Mesendoderm (in vitro differentiated cells): ENCODE data around the gene STYK1.

Experiments
- DNase-seq: peaks from one replicate; pipeline ENCODE4 v3.0.0; 2013
- H2AK5ac ChIP-seq: 2 replicates; pipeline ENCODE4 v1.6.1; 2013; ENCODE audit warnings: low read length, inconsistent platforms
- H2BK120ac ChIP-seq: 2 replicates; pipeline ENCODE4 v1.6.1; 2013; ENCODE audit warnings: low read depth, mild to moderate bottlenecking, low read length, moderate library complexity, mixed read lengths
- H2BK15ac ChIP-seq: replicated peaks from 2 replicates; pipeline ENCODE4 v1.6.1; 2013; ENCODE audit warnings: low read depth, mild to moderate bottlenecking, moderate library complexity
- H2BK5ac ChIP-seq: 2 replicates; pipeline ENCODE4 v1.6.1; 2013; ENCODE audit warnings: low read length, inconsistent platforms
- H3K18ac ChIP-seq: 2 replicates; pipeline ENCODE4 v1.6.1; 2013; ENCODE audit warnings: mild to moderate bottlenecking, low read length, mixed read lengths
- H3K23ac ChIP-seq: one replicate; pipeline ENCODE4 v1.6.1; 2013; ENCODE audit warnings: low read length
- H3K27ac ChIP-seq: 2 replicates; pipeline ENCODE4 v1.5.1; 2013; ENCODE audit warnings: low read depth, mild to moderate bottlenecking, inconsistent platforms, low read length, moderate library complexity
- H3K27me3 ChIP-seq: 2 replicates; pipeline ENCODE4 v1.6.1; 2013; ENCODE audit warnings: low read length, control low read depth, mild to moderate bottlenecking, inconsistent platforms; ENCODE audit not compliant: insufficient read depth, poor library complexity
- H3K36me3 ChIP-seq: 2 replicates; pipeline ENCODE4 v1.6.1; 2013; ENCODE audit warnings: low read length, inconsistent platforms; ENCODE audit not compliant: control insufficient read depth, insufficient read depth
- H3K4ac ChIP-seq: one replicate; pipeline ENCODE4 v1.6.1; 2013; ENCODE audit warnings: low read depth, mild to moderate bottlenecking, low read length, moderate library complexity
- H3K4me1 ChIP-seq: 2 replicates; pipeline ENCODE4 v1.6.1; 2013; ENCODE audit warnings: low read depth, low read length, inconsistent platforms; ENCODE audit not compliant: control insufficient read depth
- H3K4me2 ChIP-seq: 2 replicates; pipeline ENCODE4 v1.6.1; 2013; ENCODE audit warnings: low read length
- H3K4me3 ChIP-seq: 2 replicates; pipeline ENCODE4 v1.5.1; 2013; ENCODE audit warnings: mild to moderate bottlenecking, low read length
- H3K56ac ChIP-seq: one replicate; pipeline ENCODE4 v1.6.1; 2013; ENCODE audit warnings: low read length
- H3K79me1 ChIP-seq: 2 replicates; pipeline ENCODE4 v1.6.1; 2013; ENCODE audit warnings: low read length, inconsistent platforms
- H3K79me2 ChIP-seq: 2 replicates; pipeline ENCODE4 v1.6.1; 2013; ENCODE audit warnings: mild to moderate bottlenecking, low read length; ENCODE audit not compliant: control insufficient read depth, insufficient read depth
- H3K9ac ChIP-seq: 2 replicates; pipeline ENCODE4 v1.6.1; 2013; ENCODE audit warnings: low read length, inconsistent platforms
- H4K5ac ChIP-seq: one replicate; pipeline ENCODE4 v1.6.1; 2013; ENCODE audit warnings: low read length
- H4K8ac ChIP-seq: one replicate; pipeline ENCODE4 v1.6.1; 2013; ENCODE audit warnings: low read depth, mild to moderate bottlenecking, control low read depth, low read length, moderate library complexity
- WGBS: extraction: QIAGEN DNeasy Blood & Tissue Kit; methylation state at CpG from one replicate; pipeline ENCODE4 v1.1.7; 2013; ENCODE audit warnings: low lambda C conversion rate, missing lambda C conversion rate; ENCODE audit not compliant: insufficient coverage; ENCODE audit errors: extremely low coverage; 5-methylcytosine and 5-hydroxymethylcytosine counted together

Gene STYK1

GRCh38 chr12:10719482-10719881, 45.6 kb upstream of the STYK1 start:
- no peak overlapping the region for H3K27ac ChIP-seq
- H3K4me3 ChIP-seq = no peak overlapping the region
- H3K27me3 ChIP-seq = no peaks in the 10 kb centered on the region
- H3K4me1 ChIP-seq = peaks cover 8% of the 10 kb centered on the region
- no CpG with 5 or more reads among the region's 4 CpGs for WGBS
- peaks cover 56% of the 10 kb centered on the region for H3K79me2 ChIP-seq
- no peak overlapping the region for H2AK5ac ChIP-seq
- no peak overlapping the region for H3K56ac ChIP-seq
- H3K4me2 ChIP-seq = no peak overlapping the region
- H2BK15ac ChIP-seq = no peak overlapping the region
- H3K9ac ChIP-seq = no peak overlapping the region
- DNase-seq = no peak
- peaks cover 2% of the 10 kb centered on the region for H3K79me1 ChIP-seq
- H3K36me3 ChIP-seq = peaks cover 1% of the 10 kb centered on the region
- no peak overlapping the region for H4K8ac ChIP-seq
- no peak overlapping the region for H4K5ac ChIP-seq
- no peak overlapping the region for H3K23ac ChIP-seq
- H2BK120ac ChIP-seq = no peak overlapping the region
- no peak overlapping the region for H3K4ac ChIP-seq
- no peak overlapping the region for H3K18ac ChIP-seq
- no peak overlapping the region for H2BK5ac ChIP-seq

- Histone ChIP-seq H3K4me3 (no peak overlapping the region), H2BK5ac (peak overlapping the region; percentile 20), H3K27me3 (no peaks in the 10 kb centered on the region), H3K18ac (peak overlapping the region; percentile 56), H3K4ac (peak overlapping the region; percentile 43), H3K9ac (peak overlapping the region; percentile 25), H3K36me3 (peaks cover 1% of the 10 kb centered on the region), H3K27ac (peak overlapping the region; percentile 11), H3K4me2 (no peak overlapping the region), H2BK15ac (no peak overlapping the region), H3K79me1 (peaks cover 2% of the 10 kb centered on the region), H3K4me1 (peaks cover 8% of the 10 kb centered on the region), H4K5ac (no peak overlapping the region), H3K79me2 (peaks cover 57% of the 10 kb centered on the region), H3K56ac (no peak overlapping the region), H2BK120ac (no peak overlapping the region), H4K8ac (no peak overlapping the region), H2AK5ac (no peak overlapping the region), H3K23ac (no peak overlapping the region)
- DNase-seq = peak; percentile 36
- WGBS = no CpG with 5 or more reads among the region's 4 CpGs
Measured at GRCh38 chr12:10718279-10718821, 44.5 kb upstream of the STYK1 start.

- no peak overlapping the region for H3K4me3 ChIP-seq
- H3K18ac ChIP-seq = no peak overlapping the region
- peaks cover 1% of the 10 kb centered on the region for H3K36me3 ChIP-seq
- H3K4me1 ChIP-seq = peaks cover 8% of the 10 kb centered on the region
- H3K4me2 ChIP-seq = no peak overlapping the region
- H3K56ac ChIP-seq = no peak overlapping the region
- DNase-seq = peak; percentile 38
- no peak overlapping the region for H2BK120ac ChIP-seq
- peak overlapping the region; percentile 55 for H3K4ac ChIP-seq
- no CpG with 5 or more reads among the region's 2 CpGs for WGBS
- H3K9ac ChIP-seq = no peak overlapping the region
- no peak overlapping the region for H4K8ac ChIP-seq
- H2BK5ac ChIP-seq = no peak overlapping the region
- no peak overlapping the region for H2AK5ac ChIP-seq
- peaks cover 51% of the 10 kb centered on the region for H3K79me2 ChIP-seq
- H3K79me1 ChIP-seq = peaks cover 2% of the 10 kb centered on the region
- no peak overlapping the region for H3K23ac ChIP-seq
- H4K5ac ChIP-seq = no peak overlapping the region
- H3K27me3 ChIP-seq = no peaks in the 10 kb centered on the region
- no peak overlapping the region for H3K27ac ChIP-seq
- H2BK15ac ChIP-seq = no peak overlapping the region
Measured at GRCh38 chr12:10717410-10717809, 43.6 kb upstream of the STYK1 start.

- Histone ChIP-seq H3K23ac (no peak overlapping the region), H3K56ac (peak overlapping the region; percentile 9), H3K79me1 (peaks cover 2% of the 10 kb centered on the region), H3K27me3 (no peaks in the 10 kb centered on the region), H3K4me1 (peaks cover 8% of the 10 kb centered on the region), H4K8ac (no peak overlapping the region), H3K79me2 (peaks cover 45% of the 10 kb centered on the region), H2BK120ac (no peak overlapping the region), H3K36me3 (peaks cover 1% of the 10 kb centered on the region), H2BK15ac (no peak overlapping the region), H2BK5ac (no peak overlapping the region), H3K27ac (peak overlapping the region; percentile 9), H4K5ac (no peak overlapping the region), H2AK5ac (no peak overlapping the region), H3K18ac (no peak overlapping the region), H3K4ac (no peak overlapping the region), H3K4me2 (no peak overlapping the region), H3K9ac (no peak overlapping the region), H3K4me3 (no peak overlapping the region)
- peak; percentile 84 for DNase-seq
- no CpG with 5 or more reads among the region's 6 CpGs for WGBS
Measured at GRCh38 chr12:10716704-10717315, 43.0 kb upstream of the STYK1 start.

- Histone ChIP-seq H4K5ac (no peak overlapping the region), H3K4ac (no peak overlapping the region), H4K8ac (no peak overlapping the region), H3K9ac (no peak overlapping the region), H3K23ac (no peak overlapping the region), H3K79me1 (peaks cover 2% of the 10 kb centered on the region), H3K4me2 (no peak overlapping the region), H3K56ac (peak overlapping the region; percentile 9), H3K27ac (peak overlapping the region; percentile 9), H3K36me3 (peaks cover 1% of the 10 kb centered on the region), H3K27me3 (no peaks in the 10 kb centered on the region), H3K4me3 (no peak overlapping the region), H3K18ac (no peak overlapping the region), H2BK5ac (no peak overlapping the region), H2BK120ac (no peak overlapping the region), H3K79me2 (peaks cover 39% of the 10 kb centered on the region), H2BK15ac (no peak overlapping the region), H2AK5ac (no peak overlapping the region), H3K4me1 (peaks cover 8% of the 10 kb centered on the region)
- DNase-seq = no peak
- no CpG with 5 or more reads among the region's 4 CpGs for WGBS
Measured at GRCh38 chr12:10716277-10716676, 42.4 kb upstream of the STYK1 start.

- H4K5ac ChIP-seq = no peak overlapping the region
- H3K4me2 ChIP-seq = no peak overlapping the region
- no peak overlapping the region for H3K27ac ChIP-seq
- H4K8ac ChIP-seq = no peak overlapping the region
- peaks cover 1% of the 10 kb centered on the region for H3K36me3 ChIP-seq
- no peak for DNase-seq
- H3K4ac ChIP-seq = no peak overlapping the region
- no peak overlapping the region for H3K18ac ChIP-seq
- no peak overlapping the region for H2BK5ac ChIP-seq
- H3K79me1 ChIP-seq = peaks cover 2% of the 10 kb centered on the region
- H3K9ac ChIP-seq = no peak overlapping the region
- H2BK120ac ChIP-seq = no peak overlapping the region
- H3K27me3 ChIP-seq = no peaks in the 10 kb centered on the region
- H2BK15ac ChIP-seq = no peak overlapping the region
- H3K79me2 ChIP-seq = peaks cover 33% of the 10 kb centered on the region
- H3K56ac ChIP-seq = no peak overlapping the region
- no peak overlapping the region for H3K4me3 ChIP-seq
- H3K23ac ChIP-seq = no peak overlapping the region
- no CpG with 5 or more reads among the region's 6 CpGs for whole genome bisulfite sequencing
- no peak overlapping the region for H2AK5ac ChIP-seq
- peaks cover 5% of the 10 kb centered on the region for H3K4me1 ChIP-seq
Measured at GRCh38 chr12:10715491-10715890, 41.6 kb upstream of the STYK1 start.
